SK-N-SH treated with all-trans-retinoic acid at 6 μM for 48 hours (cell line): ENCODE data around the gene SLC25A17.

Source experiments
- BACH2 ChIP-seq: fragments of 250-450 bp; sonication (Bioruptor Pico); IDR thresholded peaks from 2 replicates; pipeline ENCODE4 v1.9.0; 2021; ENCODE audit warnings: mild to moderate bottlenecking, borderline replicate concordance
- CSDC2 ChIP-seq: fragments of 250-450 bp; sonication (Bioruptor Pico); IDR thresholded peaks from 2 replicates; pipeline ENCODE4 v1.5.0; 2020; ENCODE audit warnings: mild to moderate bottlenecking, moderate library complexity
- POU6F1 ChIP-seq: fragments of 250-450 bp; sonication (Bioruptor Pico); IDR thresholded peaks from 2 replicates; pipeline ENCODE4 v1.8.0; 2021; ENCODE audit warnings: low read depth, mild to moderate bottlenecking, moderate library complexity, borderline replicate concordance
- SNAI2 ChIP-seq: fragments of 250-450 bp; sonication (Bioruptor Pico); IDR thresholded peaks from 2 replicates; pipeline ENCODE4 v1.5.0; 2020; ENCODE audit warnings: mild to moderate bottlenecking, moderate library complexity
- TCF4 ChIP-seq: fragments of 250-450 bp; sonication (Bioruptor Pico); IDR thresholded peaks from 2 replicates; pipeline ENCODE4 v1.8.0; 2021; ENCODE audit warnings: mild to moderate bottlenecking, moderate library complexity, borderline replicate concordance
- ZNF8 ChIP-seq: fragments of 450-650 bp; formaldehyde crosslinking; IDR thresholded peaks from 2 replicates; pipeline ENCODE4 v1.5.0; 2020; ENCODE audit warnings: mild to moderate bottlenecking, moderate library complexity

- no peak for TF ChIP-seq SNAI2 (CRISPR knock-in tag)
- TF ChIP-seq POU6F1 (CRISPR knock-in tag), result no peak
- TF ChIP-seq CSDC2, result no peak
- TF ChIP-seq TCF4 (CRISPR knock-in tag), result no peak
- TF ChIP-seq ZNF8 (CRISPR knock-in tag), result no peak
- no peak for TF ChIP-seq BACH2
Measured at GRCh38 chr22:40806711-40807110, 12.4 kb downstream of the SLC25A17 start.
